Measurements from ENCODE around the gene CDKN2C. TPM values are rescaled to one million over a fixed set of nuclear protein-coding genes. Genes with fewer than 3 reads are reported as not detected.

CDKN2C gene
- 9.2 and 28.2 TPM in 2 replicates for total RNA-seq

DNA sequence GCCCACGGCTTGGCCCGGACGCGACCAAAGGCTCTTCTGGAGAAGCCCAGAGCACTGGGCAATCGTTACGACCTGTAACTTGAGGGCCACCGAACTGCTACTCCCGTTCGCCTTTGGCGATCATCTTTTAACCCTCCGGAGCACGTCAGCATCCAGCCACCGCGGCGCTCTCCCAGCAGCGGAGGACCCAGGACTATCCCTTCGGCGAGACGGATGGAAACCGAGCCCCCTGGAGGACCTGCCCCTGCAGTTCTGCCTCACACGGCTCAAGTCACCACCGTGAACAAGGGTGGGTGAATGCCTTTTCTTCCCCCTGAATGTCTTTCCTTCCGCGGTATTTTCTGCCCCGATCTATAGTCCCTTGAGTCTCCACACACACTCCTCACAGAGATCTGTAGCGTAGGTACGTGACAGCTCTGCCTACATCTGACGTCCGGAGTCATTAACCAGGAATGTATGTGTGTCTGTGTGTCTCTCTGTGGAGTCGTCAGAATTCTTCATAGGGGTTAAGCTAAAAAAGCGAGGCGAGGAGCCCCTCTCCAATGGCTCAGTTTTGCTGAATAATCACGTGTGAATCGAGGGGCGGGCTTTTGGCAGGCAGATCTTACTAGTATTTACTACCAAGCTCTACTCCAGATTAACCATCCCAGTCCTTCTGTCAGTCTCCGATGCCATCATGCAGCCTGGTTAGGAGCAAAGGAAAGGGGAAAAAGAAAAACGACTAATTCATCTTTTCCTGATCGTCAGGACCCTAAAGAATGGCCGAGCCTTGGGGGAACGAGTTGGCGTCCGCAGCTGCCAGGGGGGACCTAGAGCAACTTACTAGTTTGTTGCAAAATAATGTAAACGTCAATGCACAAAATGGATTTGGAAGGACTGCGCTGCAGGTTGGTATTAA lies at the start of gene CDKN2C:
TSS of gene CDKN2C (plus strand) at position 635 of the 898 bp plus-strand sequence. CDS start at position 759, 124 bp downstream.

DNA sequence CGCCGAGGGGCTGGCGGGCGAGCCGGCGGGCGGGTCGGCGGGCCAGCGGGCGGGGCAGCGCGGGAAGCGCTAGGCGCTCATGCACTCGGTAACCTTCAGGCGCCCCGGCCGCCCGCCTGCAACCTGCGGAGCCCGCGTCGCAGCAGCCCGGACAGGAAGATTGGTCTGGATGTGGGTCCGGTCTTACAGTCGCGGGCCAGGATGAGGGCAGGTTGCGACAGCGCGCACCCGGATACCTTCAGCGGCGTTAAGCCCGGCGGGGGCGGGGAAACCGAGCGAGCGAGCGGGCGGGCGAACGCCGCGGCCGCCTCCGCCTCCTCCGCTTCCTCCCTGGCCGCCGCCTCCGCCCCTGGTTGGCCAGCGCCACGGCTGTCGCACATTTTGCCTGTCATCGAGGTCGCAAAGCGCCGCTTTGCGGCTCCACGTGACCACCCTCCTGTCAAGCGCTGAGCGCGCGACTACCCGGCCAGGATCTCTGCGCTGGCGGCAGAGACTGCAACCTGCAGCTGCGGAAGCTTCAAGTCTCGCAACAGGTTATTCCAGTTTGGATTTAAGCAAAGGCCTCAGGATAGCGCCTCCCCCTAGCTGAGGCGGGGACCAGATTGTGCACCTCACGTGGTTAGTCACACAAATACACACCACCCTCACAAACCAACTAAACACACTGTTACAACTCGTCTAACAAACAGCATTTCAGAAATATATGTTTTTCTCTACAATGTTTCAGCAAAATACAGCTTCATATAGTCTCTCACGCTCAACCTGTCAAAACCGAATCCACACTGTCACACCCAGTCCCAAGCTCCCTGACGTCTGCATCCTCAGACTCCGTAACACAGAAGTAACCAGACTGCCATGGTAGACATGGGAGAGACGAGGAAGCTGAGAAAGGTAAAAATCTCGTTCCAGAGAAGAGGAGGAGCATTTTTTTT lies 9.9 kb upstream of the CDKN2C start, which contains the start of gene FAF1:
TSS of gene FAF1 (minus strand) at position 355 of the 932 bp plus-strand sequence. CDS start 456 bp downstream, outside the sequence.

Other genes with a start within 250 kb of the CDKN2C start
- 25.5 and 36.3 TPM in 2 replicates for gene FAF1, start 10.0 kb upstream of the CDKN2C start, total RNA-seq
- gene C1orf185, start 132.0 kb downstream of the CDKN2C start, total RNA-seq: not detected in 2 replicates

Measured in dermis lymphatic vessel endothelial cell (primary cell).